Measurements from ENCODE around the gene ATXN3.

ATXN3 gene

DNA sequence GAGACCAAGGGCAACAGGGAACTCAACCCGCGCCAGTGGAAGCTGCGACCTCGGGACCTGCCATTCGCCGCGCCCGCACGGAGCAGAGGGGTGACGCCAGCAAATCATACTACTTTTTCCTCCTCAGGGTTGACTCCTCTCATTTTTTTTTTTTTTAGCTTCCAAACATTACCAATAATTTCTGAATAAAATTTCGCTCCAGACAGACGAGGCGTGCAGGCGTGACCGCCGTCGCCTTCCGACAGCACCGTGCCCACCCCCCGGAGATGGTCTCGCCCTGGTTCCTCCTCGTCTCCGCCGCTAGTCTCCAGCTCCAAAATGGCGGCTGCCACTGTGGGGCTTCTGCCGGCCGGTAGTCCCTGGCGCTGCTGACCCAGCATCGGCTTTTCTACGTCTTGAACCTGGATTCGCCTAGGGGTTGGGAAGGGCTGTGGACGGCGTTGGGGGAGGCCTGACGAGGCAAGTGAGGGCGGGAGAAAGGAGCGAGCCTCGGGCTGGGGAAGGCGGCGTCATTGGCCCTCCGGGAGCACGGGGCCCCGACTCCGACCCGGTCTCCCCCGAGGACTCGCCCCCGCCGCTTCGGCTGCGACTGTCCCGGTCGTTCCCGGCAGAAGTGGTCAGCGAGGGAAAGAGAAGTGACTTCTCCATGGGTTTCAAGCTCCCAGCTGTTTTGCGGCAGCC, 15.4 kb upstream of the ATXN3 start, which contains the start of the genes CPSF2 and NDUFB1 (continued):
- peak; percentile 88 for TF ChIP-seq ZNF501 (tag by site-specific recombination; IDR thresholded peaks at IDR 0.05)
- peak; percentile 84 for TF ChIP-seq ZBTB7A (tag by site-specific recombination; IDR thresholded peaks at IDR 0.05; ENCODE audit: low read depth)
- TF ChIP-seq MYNN (tag by site-specific recombination; IDR thresholded peaks at IDR 0.05; ENCODE audit: borderline replicate concordance), result no peak
- peak; percentile 86 for TF ChIP-seq KLF8 (tag by site-specific recombination; IDR thresholded peaks at IDR 0.05)
- TF ChIP-seq, protein P1, sequence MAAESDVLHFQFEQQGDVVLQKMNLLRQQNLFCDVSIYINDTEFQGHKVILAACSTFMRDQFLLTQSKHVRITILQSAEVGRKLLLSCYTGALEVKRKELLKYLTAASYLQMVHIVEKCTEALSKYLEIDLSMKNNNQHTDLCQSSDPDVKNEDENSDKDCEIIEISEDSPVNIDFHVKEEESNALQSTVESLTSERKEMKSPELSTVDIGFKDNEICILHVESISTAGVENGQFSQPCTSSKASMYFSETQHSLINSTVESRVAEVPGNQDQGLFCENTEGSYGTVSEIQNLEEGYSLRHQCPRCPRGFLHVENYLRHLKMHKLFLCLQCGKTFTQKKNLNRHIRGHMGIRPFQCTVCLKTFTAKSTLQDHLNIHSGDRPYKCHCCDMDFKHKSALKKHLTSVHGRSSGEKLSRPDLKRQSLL (tag by site-specific recombination; IDR thresholded peaks at IDR 0.05), result no peak; the same call in 1 of the 2 replicates
- TF ChIP-seq ZBTB17 (tag by site-specific recombination; IDR thresholded peaks at IDR 0.05), result peak; percentile 78
- TF ChIP-seq HOXC10 (CRISPR knock-in tag; IDR thresholded peaks at IDR 0.05), result 0 out of 2 replicates have a peak, but pooled peaks have one; percentile 19
- TF ChIP-seq, protein P2, sequence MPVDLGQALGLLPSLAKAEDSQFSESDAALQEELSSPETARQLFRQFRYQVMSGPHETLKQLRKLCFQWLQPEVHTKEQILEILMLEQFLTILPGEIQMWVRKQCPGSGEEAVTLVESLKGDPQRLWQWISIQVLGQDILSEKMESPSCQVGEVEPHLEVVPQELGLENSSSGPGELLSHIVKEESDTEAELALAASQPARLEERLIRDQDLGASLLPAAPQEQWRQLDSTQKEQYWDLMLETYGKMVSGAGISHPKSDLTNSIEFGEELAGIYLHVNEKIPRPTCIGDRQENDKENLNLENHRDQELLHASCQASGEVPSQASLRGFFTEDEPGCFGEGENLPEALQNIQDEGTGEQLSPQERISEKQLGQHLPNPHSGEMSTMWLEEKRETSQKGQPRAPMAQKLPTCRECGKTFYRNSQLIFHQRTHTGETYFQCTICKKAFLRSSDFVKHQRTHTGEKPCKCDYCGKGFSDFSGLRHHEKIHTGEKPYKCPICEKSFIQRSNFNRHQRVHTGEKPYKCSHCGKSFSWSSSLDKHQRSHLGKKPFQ (tag by site-specific recombination; IDR thresholded peaks at IDR 0.05), result peak; percentile 29; the same call in 1 of the 2 replicates
- TF ChIP-seq, protein P3, sequence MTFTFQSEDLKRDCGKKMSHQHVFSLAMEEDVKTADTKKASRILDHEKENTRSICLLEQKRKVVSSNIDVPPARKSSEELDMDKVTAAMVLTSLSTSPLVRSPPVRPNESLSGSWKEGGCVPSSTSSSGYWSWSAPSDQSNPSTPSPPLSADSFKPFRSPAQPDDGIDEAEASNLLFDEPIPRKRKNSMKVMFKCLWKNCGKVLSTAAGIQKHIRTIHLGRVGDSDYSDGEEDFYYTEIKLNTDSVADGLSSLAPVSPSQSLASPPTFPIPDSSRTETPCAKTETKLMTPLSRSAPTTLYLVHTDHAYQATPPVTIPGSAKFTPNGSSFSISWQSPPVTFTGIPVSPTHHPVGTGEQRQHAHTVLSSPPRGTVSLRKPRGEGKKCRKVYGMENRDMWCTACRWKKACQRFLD (tag by site-specific recombination; IDR thresholded peaks at IDR 0.05), result peak; percentile 91
- TF ChIP-seq, protein P4, sequence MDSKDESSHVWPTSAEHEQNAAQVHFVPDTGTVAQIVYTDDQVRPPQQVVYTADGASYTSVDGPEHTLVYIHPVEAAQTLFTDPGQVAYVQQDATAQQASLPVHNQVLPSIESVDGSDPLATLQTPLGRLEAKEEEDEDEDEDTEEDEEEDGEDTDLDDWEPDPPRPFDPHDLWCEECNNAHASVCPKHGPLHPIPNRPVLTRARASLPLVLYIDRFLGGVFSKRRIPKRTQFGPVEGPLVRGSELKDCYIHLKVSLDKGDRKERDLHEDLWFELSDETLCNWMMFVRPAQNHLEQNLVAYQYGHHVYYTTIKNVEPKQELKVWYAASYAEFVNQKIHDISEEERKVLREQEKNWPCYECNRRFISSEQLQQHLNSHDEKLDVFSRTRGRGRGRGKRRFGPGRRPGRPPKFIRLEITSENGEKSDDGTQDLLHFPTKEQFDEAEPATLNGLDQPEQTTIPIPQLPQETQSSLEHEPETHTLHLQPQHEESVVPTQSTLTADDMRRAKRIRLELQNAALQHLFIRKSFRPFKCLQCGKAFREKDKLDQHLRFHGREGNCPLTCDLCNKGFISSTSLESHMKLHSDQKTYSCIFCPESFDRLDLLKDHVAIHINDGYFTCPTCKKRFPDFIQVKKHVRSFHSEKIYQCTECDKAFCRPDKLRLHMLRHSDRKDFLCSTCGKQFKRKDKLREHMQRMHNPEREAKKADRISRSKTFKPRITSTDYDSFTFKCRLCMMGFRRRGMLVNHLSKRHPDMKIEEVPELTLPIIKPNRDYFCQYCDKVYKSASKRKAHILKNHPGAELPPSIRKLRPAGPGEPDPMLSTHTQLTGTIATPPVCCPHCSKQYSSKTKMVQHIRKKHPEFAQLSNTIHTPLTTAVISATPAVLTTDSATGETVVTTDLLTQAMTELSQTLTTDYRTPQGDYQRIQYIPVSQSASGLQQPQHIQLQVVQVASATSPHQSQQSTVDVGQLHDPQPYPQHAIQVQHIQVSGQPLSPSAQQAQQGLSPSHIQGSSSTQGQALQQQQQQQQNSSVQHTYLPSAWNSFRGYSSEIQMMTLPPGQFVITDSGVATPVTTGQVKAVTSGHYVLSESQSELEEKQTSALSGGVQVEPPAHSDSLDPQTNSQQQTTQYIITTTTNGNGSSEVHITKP (tag by site-specific recombination; IDR thresholded peaks at IDR 0.05), result peak; percentile 100
- TF ChIP-seq, protein P5, sequence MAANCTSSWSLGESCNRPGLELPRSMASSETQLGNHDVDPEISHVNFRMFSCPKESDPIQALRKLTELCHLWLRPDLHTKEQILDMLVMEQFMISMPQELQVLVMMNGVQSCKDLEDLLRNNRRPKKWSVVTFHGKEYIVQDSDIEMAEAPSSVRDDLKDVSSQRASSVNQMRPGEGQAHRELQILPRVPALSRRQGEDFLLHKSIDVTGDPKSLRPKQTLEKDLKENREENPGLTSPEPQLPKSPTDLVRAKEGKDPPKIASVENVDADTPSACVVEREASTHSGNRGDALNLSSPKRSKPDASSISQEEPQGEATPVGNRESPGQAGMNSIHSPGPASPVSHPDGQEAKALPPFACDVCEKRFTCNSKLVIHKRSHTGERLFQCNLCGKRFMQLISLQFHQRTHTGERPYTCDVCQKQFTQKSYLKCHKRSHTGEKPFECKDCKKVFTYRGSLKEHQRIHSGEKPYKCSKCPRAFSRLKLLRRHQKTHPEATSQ (tag by site-specific recombination; IDR thresholded peaks at IDR 0.05), result 0 out of 2 replicates have a peak, but pooled peaks have one; percentile 27
- TF ChIP-seq ZNF791 (tag by site-specific recombination; IDR thresholded peaks at IDR 0.05), result no peak
- TF ChIP-seq ZNF660 (tag by site-specific recombination; IDR thresholded peaks at IDR 0.05), result 0 out of 2 replicates have a peak, but pooled peaks have one; percentile 19
- no peak for TF ChIP-seq SETDB1 (IDR thresholded peaks at IDR 0.05; ENCODE audit: insufficient read length, low read length)
- no peak for TF ChIP-seq ZNF785 (tag by site-specific recombination; IDR thresholded peaks at IDR 0.05)
- TF ChIP-seq, protein P6, sequence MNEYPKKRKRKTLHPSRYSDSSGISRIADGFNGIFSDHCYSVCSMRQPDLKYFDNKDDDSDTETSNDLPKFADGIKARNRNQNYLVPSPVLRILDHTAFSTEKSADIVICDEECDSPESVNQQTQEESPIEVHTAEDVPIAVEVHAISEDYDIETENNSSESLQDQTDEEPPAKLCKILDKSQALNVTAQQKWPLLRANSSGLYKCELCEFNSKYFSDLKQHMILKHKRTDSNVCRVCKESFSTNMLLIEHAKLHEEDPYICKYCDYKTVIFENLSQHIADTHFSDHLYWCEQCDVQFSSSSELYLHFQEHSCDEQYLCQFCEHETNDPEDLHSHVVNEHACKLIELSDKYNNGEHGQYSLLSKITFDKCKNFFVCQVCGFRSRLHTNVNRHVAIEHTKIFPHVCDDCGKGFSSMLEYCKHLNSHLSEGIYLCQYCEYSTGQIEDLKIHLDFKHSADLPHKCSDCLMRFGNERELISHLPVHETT (tag by site-specific recombination; IDR thresholded peaks at IDR 0.05), result peak; percentile 84; the same call in 1 of the 2 replicates
- peak; percentile 94 for TF ChIP-seq YY1 (tag by site-specific recombination; IDR thresholded peaks at IDR 0.05)
- TF ChIP-seq, protein P7, sequence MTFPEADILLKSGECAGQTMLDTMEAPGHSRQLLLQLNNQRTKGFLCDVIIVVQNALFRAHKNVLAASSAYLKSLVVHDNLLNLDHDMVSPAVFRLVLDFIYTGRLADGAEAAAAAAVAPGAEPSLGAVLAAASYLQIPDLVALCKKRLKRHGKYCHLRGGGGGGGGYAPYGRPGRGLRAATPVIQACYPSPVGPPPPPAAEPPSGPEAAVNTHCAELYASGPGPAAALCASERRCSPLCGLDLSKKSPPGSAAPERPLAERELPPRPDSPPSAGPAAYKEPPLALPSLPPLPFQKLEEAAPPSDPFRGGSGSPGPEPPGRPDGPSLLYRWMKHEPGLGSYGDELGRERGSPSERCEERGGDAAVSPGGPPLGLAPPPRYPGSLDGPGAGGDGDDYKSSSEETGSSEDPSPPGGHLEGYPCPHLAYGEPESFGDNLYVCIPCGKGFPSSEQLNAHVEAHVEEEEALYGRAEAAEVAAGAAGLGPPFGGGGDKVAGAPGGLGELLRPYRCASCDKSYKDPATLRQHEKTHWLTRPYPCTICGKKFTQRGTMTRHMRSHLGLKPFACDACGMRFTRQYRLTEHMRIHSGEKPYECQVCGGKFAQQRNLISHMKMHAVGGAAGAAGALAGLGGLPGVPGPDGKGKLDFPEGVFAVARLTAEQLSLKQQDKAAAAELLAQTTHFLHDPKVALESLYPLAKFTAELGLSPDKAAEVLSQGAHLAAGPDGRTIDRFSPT (tag by site-specific recombination; IDR thresholded peaks at IDR 0.05), result peak; percentile 63; the same call in 1 of the 2 replicates
- TF ChIP-seq, protein P8, sequence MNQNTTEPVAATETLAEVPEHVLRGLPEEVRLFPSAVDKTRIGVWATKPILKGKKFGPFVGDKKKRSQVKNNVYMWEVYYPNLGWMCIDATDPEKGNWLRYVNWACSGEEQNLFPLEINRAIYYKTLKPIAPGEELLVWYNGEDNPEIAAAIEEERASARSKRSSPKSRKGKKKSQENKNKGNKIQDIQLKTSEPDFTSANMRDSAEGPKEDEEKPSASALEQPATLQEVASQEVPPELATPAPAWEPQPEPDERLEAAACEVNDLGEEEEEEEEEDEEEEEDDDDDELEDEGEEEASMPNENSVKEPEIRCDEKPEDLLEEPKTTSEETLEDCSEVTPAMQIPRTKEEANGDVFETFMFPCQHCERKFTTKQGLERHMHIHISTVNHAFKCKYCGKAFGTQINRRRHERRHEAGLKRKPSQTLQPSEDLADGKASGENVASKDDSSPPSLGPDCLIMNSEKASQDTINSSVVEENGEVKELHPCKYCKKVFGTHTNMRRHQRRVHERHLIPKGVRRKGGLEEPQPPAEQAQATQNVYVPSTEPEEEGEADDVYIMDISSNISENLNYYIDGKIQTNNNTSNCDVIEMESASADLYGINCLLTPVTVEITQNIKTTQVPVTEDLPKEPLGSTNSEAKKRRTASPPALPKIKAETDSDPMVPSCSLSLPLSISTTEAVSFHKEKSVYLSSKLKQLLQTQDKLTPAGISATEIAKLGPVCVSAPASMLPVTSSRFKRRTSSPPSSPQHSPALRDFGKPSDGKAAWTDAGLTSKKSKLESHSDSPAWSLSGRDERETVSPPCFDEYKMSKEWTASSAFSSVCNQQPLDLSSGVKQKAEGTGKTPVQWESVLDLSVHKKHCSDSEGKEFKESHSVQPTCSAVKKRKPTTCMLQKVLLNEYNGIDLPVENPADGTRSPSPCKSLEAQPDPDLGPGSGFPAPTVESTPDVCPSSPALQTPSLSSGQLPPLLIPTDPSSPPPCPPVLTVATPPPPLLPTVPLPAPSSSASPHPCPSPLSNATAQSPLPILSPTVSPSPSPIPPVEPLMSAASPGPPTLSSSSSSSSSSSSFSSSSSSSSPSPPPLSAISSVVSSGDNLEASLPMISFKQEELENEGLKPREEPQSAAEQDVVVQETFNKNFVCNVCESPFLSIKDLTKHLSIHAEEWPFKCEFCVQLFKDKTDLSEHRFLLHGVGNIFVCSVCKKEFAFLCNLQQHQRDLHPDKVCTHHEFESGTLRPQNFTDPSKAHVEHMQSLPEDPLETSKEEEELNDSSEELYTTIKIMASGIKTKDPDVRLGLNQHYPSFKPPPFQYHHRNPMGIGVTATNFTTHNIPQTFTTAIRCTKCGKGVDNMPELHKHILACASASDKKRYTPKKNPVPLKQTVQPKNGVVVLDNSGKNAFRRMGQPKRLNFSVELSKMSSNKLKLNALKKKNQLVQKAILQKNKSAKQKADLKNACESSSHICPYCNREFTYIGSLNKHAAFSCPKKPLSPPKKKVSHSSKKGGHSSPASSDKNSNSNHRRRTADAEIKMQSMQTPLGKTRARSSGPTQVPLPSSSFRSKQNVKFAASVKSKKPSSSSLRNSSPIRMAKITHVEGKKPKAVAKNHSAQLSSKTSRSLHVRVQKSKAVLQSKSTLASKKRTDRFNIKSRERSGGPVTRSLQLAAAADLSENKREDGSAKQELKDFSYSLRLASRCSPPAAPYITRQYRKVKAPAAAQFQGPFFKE (tag by site-specific recombination; IDR thresholded peaks at IDR 0.05; ENCODE audit: borderline replicate concordance), result no peak
